ENCODE data around the gene DCAF11. TPM values are rescaled to one million over a fixed set of nuclear protein-coding genes. Genes with fewer than 3 reads are reported as not detected.

DCAF11 gene
- total RNA-seq, 1 experiment from 2014 or later: 52.7 TPM

DNA sequence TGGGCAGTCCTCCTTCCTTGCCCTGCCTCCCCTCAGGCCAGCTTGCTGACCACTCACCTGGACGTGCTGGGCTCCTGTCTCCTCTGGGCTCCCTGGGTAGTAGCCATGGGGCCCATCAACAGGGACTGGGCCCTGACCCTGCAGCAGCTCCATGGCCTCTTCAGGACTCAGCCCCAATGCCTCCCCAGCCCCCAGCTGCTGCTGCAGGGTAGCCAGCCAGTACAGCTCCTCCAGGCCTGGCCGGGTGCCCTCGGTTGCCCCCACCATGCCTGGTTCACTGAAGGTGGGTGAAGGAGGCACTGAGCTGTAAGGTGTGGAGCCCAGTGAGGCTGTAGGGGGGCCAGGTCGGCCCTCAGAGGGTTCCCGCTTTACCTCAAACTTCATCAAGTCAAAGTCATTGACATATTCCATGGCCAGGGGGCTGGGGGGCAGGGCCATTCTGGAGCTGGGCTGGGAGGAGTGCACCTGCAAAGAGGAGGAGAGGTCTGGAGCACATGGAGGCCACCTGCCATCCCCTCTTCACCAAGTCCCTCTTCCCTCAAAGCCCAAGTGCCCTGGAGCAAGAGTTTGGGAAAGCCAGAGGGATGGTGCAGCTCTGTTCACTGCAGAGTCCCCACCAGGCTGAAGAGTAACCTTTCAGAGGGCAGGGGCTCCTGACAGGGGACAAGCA lies 32.0 kb upstream of the DCAF11 start:
- ChIA-PET POLR2A (ENCODE audit: unreplicated experiment) (no interaction called here), CTCF (no interaction called here)
- H3K4me1 ChIP-seq (replicated peaks; ENCODE audit: insufficient read depth): peaks cover 10% of the 10 kb centered on the region; the same call in 1 of the 2 replicates
- no TSS peak for BruUV-seq (replicated peaks)
- no peak overlapping the region for H3K27ac ChIP-seq
- no peaks in the 10 kb centered on the region for H3K9me3 ChIP-seq (ENCODE audit: insufficient read depth, low read depth)
- no peak overlapping the region for H3K4me2 ChIP-seq
- no peaks in the 10 kb centered on the region for H3K27me3 ChIP-seq (ENCODE audit: insufficient read depth, low read depth)
- H4K20me1 ChIP-seq (ENCODE audit: insufficient read depth): no peaks in the 10 kb centered on the region
- no peak overlapping the region for H2AFZ ChIP-seq
- no peak for DNase-seq
- no peaks in the 10 kb centered on the region for H3F3A ChIP-seq (ENCODE audit: insufficient read depth, low read depth)
- no peaks in the 10 kb centered on the region for H3K9me2 ChIP-seq (ENCODE audit: insufficient read depth)
- TF ChIP-seq, protein P1, sequence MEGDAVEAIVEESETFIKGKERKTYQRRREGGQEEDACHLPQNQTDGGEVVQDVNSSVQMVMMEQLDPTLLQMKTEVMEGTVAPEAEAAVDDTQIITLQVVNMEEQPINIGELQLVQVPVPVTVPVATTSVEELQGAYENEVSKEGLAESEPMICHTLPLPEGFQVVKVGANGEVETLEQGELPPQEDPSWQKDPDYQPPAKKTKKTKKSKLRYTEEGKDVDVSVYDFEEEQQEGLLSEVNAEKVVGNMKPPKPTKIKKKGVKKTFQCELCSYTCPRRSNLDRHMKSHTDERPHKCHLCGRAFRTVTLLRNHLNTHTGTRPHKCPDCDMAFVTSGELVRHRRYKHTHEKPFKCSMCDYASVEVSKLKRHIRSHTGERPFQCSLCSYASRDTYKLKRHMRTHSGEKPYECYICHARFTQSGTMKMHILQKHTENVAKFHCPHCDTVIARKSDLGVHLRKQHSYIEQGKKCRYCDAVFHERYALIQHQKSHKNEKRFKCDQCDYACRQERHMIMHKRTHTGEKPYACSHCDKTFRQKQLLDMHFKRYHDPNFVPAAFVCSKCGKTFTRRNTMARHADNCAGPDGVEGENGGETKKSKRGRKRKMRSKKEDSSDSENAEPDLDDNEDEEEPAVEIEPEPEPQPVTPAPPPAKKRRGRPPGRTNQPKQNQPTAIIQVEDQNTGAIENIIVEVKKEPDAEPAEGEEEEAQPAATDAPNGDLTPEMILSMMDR (conservative IDR thresholded peaks at IDR 0.05): no peak
- H3K79me2 ChIP-seq (ENCODE audit: low read depth): no peaks in the 10 kb centered on the region
- no peaks in the 10 kb centered on the region for H3K36me3 ChIP-seq (ENCODE audit: low read depth)
- intact Hi-C loops (cut with micrococcal nuclease; ENCODE audit: unreplicated experiment): no loop called here
- H3K4me3 ChIP-seq: no peak overlapping the region

- Histone ChIP-seq H3K4me3 (no peak overlapping the region), H4K20me1 (ENCODE audit: insufficient read depth) (no peaks in the 10 kb centered on the region), H3K4me1 (replicated peaks; ENCODE audit: insufficient read depth) (peaks cover 10% of the 10 kb centered on the region; the same call in 1 of the 2 replicates), H3K9me2 (ENCODE audit: insufficient read depth) (no peaks in the 10 kb centered on the region), H3K27me3 (ENCODE audit: insufficient read depth, low read depth) (no peaks in the 10 kb centered on the region), H3K9me3 (ENCODE audit: insufficient read depth, low read depth) (no peaks in the 10 kb centered on the region), H3K4me2 (no peak overlapping the region), H3K27ac (no peak overlapping the region), H3K36me3 (ENCODE audit: low read depth) (no peaks in the 10 kb centered on the region), H3K79me2 (ENCODE audit: low read depth) (no peaks in the 10 kb centered on the region), H3F3A (ENCODE audit: insufficient read depth, low read depth) (no peaks in the 10 kb centered on the region), H2AFZ (no peak overlapping the region)
- CTCF ChIA-PET: no interaction called here
- intact Hi-C loops (cut with micrococcal nuclease; ENCODE audit: unreplicated experiment): no loop called here
- TF ChIP-seq EZH2 (IDR thresholded peaks at IDR 0.05; ENCODE audit: low read depth): no peak
- TF ChIP-seq, protein P1 (conservative IDR thresholded peaks at IDR 0.05): no peak
- DNase-seq: no peak
- no TSS peak for BruUV-seq (replicated peaks)
- POLR2A ChIA-PET (ENCODE audit: unreplicated experiment): no interaction called here
These were observed 31.1 kb upstream of the DCAF11 start for GRCh38 chr14:24083462-24083861.

DNA sequence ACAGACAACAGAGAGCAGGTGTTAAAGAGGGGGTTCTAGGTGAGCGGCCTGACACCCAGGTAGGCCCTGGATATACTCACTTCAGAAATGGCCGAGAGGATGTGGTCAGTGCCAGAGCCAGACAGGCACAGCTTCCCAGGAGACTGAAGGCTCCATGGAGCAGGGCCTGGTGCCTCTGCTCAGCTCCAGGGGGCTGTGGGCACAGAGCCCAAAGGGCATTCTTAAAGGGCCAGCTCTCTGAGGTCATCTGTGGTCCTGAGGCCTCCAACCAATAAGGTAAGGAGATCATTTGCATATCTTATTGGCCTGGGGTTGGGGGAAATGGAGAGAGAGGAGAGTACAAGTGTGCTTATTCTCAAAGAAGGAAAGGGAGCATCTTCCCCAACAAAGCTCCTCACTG lies 30.1 kb upstream of the DCAF11 start:
- Histone ChIP-seq H3K4me2 (no peak overlapping the region), H3K4me3 (no peak overlapping the region), H3K4me1 (replicated peaks; ENCODE audit: insufficient read depth) (peaks cover 10% of the 10 kb centered on the region; the same call in 1 of the 2 replicates), H2AFZ (no peak overlapping the region), H3K27me3 (ENCODE audit: insufficient read depth, low read depth) (no peaks in the 10 kb centered on the region), H3K79me2 (ENCODE audit: low read depth) (no peaks in the 10 kb centered on the region), H4K20me1 (ENCODE audit: insufficient read depth) (no peaks in the 10 kb centered on the region), H3K9me3 (ENCODE audit: insufficient read depth, low read depth) (no peaks in the 10 kb centered on the region), H3F3A (ENCODE audit: insufficient read depth, low read depth) (no peaks in the 10 kb centered on the region), H3K36me3 (ENCODE audit: low read depth) (no peaks in the 10 kb centered on the region), H3K9me2 (ENCODE audit: insufficient read depth) (no peaks in the 10 kb centered on the region), H3K27ac (no peak overlapping the region)
- CTCF ChIA-PET: no interaction called here
- TF ChIP-seq, protein P1 (conservative IDR thresholded peaks at IDR 0.05): no peak
- no peak for TF ChIP-seq EZH2 (IDR thresholded peaks at IDR 0.05; ENCODE audit: low read depth)
- POLR2A ChIA-PET (ENCODE audit: unreplicated experiment): interaction anchor here (0.5 kb wide), 1 partner anchor 9 kb away, joined by 11 read pairs; no protein-coding TSS in a partner anchor
- intact Hi-C loops (cut with micrococcal nuclease; ENCODE audit: unreplicated experiment): no loop called here
- BruUV-seq (replicated peaks): no TSS peak
- no peak for DNase-seq

Measured in PC-9 (cell line).